ENCODE results near the gene GLTP. TPM values are rescaled to one million over a fixed set of nuclear protein-coding genes. Genes with fewer than 3 reads are reported as not detected.

The GLTP gene
- total RNA-seq, 1 donor from 2014 or later, result 51.2 TPM

- peaks cover 4% of the 10 kb centered on the region for H3K36me3 Mint-ChIP-seq (ENCODE audit: low read depth, unreplicated experiment)
- peaks cover 8% of the 10 kb centered on the region for H3K27me3 Mint-ChIP-seq (ENCODE audit: unreplicated experiment)
- H3K4me1 Mint-ChIP-seq (ENCODE audit: unreplicated experiment), result no peaks in the 10 kb centered on the region
- H3K4me3 Mint-ChIP-seq (ENCODE audit: unreplicated experiment), result no peak overlapping the region
- no peak for TF ChIP-seq CTCF (IDR thresholded peaks at IDR 0.05; ENCODE audit: unreplicated experiment)
- H3K27ac Mint-ChIP-seq (ENCODE audit: unreplicated experiment), result no peak overlapping the region
- no peaks in the 10 kb centered on the region for H3K9me3 Mint-ChIP-seq (ENCODE audit: unreplicated experiment)
- no peak for DNase-seq (ENCODE audit: low spot score)
These were observed 58.4 kb downstream of the GLTP start for GRCh38 chr12:109821968-109822367.

- H3K9me3 Mint-ChIP-seq (ENCODE audit: unreplicated experiment), result no peaks in the 10 kb centered on the region
- no peaks in the 10 kb centered on the region for H3K4me1 Mint-ChIP-seq (ENCODE audit: unreplicated experiment)
- no peak overlapping the region for H3K4me3 Mint-ChIP-seq (ENCODE audit: unreplicated experiment)
- H3K27me3 Mint-ChIP-seq (ENCODE audit: unreplicated experiment), result peaks cover 8% of the 10 kb centered on the region
- H3K27ac Mint-ChIP-seq (ENCODE audit: unreplicated experiment), result no peak overlapping the region
- peaks cover 4% of the 10 kb centered on the region for H3K36me3 Mint-ChIP-seq (ENCODE audit: low read depth, unreplicated experiment)
- DNase-seq (ENCODE audit: low spot score), result no peak
- no peak for TF ChIP-seq CTCF (IDR thresholded peaks at IDR 0.05; ENCODE audit: unreplicated experiment)
These were observed 59.4 kb downstream of the GLTP start for GRCh38 chr12:109820816-109821381.

GRCh38 chr12:109818905-109819500 is 61.3 kb downstream of the GLTP start:
- H3K27ac Mint-ChIP-seq (ENCODE audit: unreplicated experiment), result no peak overlapping the region
- H3K27me3 Mint-ChIP-seq (ENCODE audit: unreplicated experiment), result peaks cover 8% of the 10 kb centered on the region
- H3K36me3 Mint-ChIP-seq (ENCODE audit: low read depth, unreplicated experiment), result peaks cover 4% of the 10 kb centered on the region
- H3K4me1 Mint-ChIP-seq (ENCODE audit: unreplicated experiment), result no peaks in the 10 kb centered on the region
- TF ChIP-seq CTCF (IDR thresholded peaks at IDR 0.05; ENCODE audit: unreplicated experiment), result no peak
- H3K9me3 Mint-ChIP-seq (ENCODE audit: unreplicated experiment), result no peaks in the 10 kb centered on the region
- no peak overlapping the region for H3K4me3 Mint-ChIP-seq (ENCODE audit: unreplicated experiment)
- no peak for DNase-seq (ENCODE audit: low spot score)

- peaks cover 5% of the 10 kb centered on the region for H3K27me3 Mint-ChIP-seq (ENCODE audit: unreplicated experiment)
- H3K4me3 Mint-ChIP-seq (ENCODE audit: unreplicated experiment), result no peak overlapping the region
- H3K4me1 Mint-ChIP-seq (ENCODE audit: unreplicated experiment), result no peaks in the 10 kb centered on the region
- peaks cover 4% of the 10 kb centered on the region for H3K36me3 Mint-ChIP-seq (ENCODE audit: low read depth, unreplicated experiment)
- DNase-seq (ENCODE audit: low spot score), result no peak
- no peak overlapping the region for H3K27ac Mint-ChIP-seq (ENCODE audit: unreplicated experiment)
- no peaks in the 10 kb centered on the region for H3K9me3 Mint-ChIP-seq (ENCODE audit: unreplicated experiment)
- no peak for TF ChIP-seq CTCF (IDR thresholded peaks at IDR 0.05; ENCODE audit: unreplicated experiment)
These were observed 62.1 kb downstream of the GLTP start for GRCh38 chr12:109818253-109818652.

- Mint-ChIP-seq H3K27me3 (ENCODE audit: unreplicated experiment) (peaks cover 5% of the 10 kb centered on the region), H3K4me1 (ENCODE audit: unreplicated experiment) (no peaks in the 10 kb centered on the region), H3K27ac (ENCODE audit: unreplicated experiment) (no peak overlapping the region), H3K9me3 (ENCODE audit: unreplicated experiment) (no peaks in the 10 kb centered on the region), H3K4me3 (ENCODE audit: unreplicated experiment) (no peak overlapping the region), H3K36me3 (ENCODE audit: low read depth, unreplicated experiment) (peaks cover 4% of the 10 kb centered on the region)
- no peak for DNase-seq (ENCODE audit: low spot score)
- no peak for TF ChIP-seq CTCF (IDR thresholded peaks at IDR 0.05; ENCODE audit: unreplicated experiment)
These were observed 62.6 kb downstream of the GLTP start for GRCh38 chr12:109817627-109818231.
